Renal cortical epithelial cell (primary cell): ENCODE results near the gene LAPTM4A. TPM values are rescaled to one million over a fixed set of nuclear protein-coding genes. Genes with fewer than 3 reads are reported as not detected.
"Not testable (repeated sequence)": the region's sequence is repeated elsewhere in the genome, so short reads cannot be mapped to it uniquely, and the experiment has no call there.

ENCODE experiments used
- DNase-seq: peaks from one replicate; pipeline ENCODE4 v3.0.0-alpha.2; 2011; ENCODE audit warnings: low read depth
- total RNA-seq: library from RNA; depleted of rRNA; stranded (reverse); fragments of >200 nt; gene quantifications from 2 replicates; pipeline ENCODE4 v1.2.3, GENCODE V29; 2014

Gene LAPTM4A
- 265 and 357 TPM in 2 replicates for total RNA-seq

DNA sequence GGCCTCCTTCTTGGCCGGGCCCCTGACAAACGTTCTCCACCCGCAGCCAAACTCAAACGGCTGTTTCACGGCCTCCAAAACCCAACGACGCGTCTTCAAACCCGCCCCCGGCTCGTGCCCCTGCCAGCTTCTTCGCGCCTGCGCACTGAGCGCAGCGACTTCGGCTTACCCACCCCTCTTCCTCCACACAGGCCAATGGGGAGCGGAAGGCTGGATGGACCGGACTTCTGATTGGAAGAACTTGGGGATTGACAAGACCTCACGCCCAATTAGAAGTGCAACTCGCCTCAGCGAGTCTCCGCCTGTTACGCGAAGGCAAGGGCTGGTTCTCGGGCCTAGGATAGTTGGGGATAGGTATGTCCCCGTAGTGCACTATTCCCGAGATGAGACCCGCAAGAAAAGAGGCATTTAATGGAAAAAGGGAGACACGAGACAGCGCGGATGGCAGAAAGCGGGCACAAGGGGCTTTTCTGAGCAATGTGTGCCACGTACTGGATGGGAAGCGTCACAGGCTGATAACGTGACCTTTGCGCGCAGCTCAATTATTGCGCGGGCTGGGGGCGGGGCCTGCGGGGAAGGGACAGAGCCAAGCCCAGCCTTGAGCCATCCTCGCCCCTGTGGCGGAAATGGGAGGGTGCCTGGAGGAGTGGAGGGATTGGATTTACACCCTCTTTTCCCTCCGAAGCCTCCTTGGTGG is at the start of gene LAPTM4A:
Gene LAPTM4A (minus strand): TSS at position 97 of the 697 bp plus-strand sequence. CDS start 108 bp downstream, outside the sequence.
- DNase-seq = peak; percentile 100

DNA sequence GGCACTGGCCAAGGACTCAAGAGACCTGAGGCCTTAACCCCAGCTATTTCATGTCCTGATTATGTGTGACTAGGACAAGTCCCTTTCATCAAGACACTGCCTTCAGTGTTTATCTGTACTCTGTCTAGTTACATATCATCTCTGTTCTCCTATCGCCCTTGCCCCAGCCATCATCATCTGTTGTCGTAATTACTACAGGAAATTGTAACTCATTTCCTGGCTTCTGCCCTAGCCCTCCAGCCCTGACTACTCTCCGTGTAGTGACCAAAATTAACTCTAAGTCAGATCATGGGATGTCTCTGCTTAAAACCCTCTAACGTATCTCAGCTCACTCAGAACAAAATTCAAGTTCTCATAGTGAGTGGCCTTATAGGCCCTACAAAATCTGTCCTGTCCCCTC is 49.3 kb upstream of the LAPTM4A start:
- no peak for DNase-seq

DNA sequence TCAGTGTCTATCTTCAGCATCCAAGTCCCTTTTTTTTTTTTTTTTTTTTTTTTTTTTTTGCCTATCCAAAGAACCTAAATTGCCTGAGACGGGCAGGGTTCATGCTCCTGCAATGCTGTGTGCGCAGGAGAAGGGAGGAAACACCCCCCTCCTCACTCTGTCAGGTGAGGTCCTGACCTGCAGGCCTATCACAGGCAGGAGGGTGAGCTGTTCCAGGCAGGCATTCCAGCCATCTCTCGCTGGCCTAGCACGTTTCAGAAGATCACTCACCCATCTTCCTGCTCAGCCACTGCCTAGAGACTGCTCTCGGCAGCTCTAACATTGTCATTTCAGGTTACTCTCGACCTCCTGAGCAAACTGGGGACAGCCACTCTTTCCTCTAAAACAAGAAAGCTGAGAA is 48.4 kb upstream of the LAPTM4A start:
- DNase-seq = no peak

- peak; percentile 81 for DNase-seq
These were observed 46.7 kb upstream of the LAPTM4A start for GRCh38 chr2:20097889-20098714.

GRCh38 chr2:20095469-20095868 is 44.0 kb upstream of the LAPTM4A start:
- DNase-seq = no peak

DNA sequence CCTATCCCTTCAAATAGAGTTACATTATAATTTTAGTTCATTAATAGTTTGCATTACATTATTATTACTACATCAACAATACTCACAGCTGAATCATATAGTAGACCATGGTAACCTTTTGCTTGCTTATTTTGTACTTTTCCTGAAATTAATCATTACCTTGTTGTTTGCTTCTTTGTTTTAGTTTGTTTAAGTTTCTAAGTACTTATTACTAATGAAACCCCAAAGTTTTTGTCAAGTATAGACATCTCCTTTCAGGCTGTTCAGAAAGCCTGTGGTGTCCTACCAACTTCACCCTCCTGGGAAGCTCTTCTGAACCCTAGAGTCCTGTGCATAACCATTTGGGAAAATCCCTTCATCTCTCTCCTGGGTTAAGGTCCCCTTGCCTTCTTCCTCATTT is 43.5 kb upstream of the LAPTM4A start:
- peak; percentile 82 for DNase-seq

DNA sequence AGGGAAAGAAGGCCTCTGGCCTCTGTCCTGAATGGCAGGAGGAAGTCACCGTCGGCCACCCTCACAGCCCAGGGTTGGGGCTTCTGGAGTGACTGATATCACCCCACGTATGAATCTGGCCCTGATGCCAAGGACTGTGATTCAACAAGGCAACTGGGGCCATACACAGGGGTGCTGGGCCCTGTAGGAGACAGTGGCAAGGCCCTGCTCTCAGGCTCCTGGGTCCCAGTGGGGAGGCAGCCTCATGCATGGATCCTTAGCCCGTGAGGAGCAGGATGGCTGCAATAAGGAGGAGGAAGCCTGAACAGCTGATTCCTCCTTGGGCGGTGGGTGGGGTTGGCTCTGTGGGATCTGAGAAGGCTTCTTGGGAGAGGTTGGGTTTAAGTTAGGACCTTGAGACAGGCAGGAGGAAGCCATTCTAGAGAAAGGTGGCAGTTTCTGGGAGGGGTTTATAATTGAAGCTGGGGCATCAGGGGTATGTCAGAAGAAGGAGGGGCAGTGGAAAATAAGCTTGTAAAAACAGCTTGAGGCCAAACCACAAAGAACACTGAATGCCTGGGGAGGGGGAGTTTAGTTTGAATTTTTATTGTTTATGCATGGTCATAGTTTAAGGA is 42.8 kb upstream of the LAPTM4A start:
- peak; percentile 61 for DNase-seq

- peak; percentile 79 for DNase-seq
These were observed 42.1 kb upstream of the LAPTM4A start for GRCh38 chr2:20093263-20094141.

GRCh38 chr2:20092901-20093235 is 41.4 kb upstream of the LAPTM4A start:
- DNase-seq = no peak

DNA sequence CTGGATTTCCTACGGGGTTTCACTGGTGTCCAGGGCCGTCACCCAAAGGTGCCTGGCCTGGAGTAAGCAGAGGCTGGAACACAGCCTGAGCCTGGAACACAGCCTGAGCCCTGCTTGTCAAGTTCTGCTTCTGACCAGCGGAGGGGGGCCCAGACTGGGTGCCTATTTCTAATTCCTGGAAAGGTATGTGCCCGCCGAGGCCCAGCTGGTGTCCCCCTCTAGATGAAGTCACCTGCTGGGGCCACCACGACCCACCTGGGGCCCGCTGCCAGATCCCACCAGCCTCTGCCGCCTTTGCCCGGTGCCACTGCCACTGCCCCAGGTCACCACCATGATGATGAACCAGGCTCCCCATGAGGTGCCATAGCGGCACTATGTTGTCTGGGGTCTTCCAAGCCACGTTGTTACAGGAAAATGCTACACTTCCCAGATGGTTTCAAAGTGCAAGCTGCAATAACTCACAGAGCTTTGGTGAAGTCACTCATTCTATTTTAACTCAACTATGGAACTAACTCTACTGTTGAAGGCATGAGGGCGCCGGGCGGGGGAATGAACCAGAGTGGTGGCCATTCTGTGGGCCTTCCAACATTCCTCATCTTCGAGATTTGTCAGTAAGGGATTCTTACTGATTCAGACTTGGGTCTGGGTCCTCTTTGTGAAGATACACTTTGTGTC is 40.9 kb upstream of the LAPTM4A start:
- DNase-seq = no peak

GRCh38 chr2:20091305-20091991 is 40.0 kb upstream of the LAPTM4A start:
- peak; percentile 88 for DNase-seq

DNA sequence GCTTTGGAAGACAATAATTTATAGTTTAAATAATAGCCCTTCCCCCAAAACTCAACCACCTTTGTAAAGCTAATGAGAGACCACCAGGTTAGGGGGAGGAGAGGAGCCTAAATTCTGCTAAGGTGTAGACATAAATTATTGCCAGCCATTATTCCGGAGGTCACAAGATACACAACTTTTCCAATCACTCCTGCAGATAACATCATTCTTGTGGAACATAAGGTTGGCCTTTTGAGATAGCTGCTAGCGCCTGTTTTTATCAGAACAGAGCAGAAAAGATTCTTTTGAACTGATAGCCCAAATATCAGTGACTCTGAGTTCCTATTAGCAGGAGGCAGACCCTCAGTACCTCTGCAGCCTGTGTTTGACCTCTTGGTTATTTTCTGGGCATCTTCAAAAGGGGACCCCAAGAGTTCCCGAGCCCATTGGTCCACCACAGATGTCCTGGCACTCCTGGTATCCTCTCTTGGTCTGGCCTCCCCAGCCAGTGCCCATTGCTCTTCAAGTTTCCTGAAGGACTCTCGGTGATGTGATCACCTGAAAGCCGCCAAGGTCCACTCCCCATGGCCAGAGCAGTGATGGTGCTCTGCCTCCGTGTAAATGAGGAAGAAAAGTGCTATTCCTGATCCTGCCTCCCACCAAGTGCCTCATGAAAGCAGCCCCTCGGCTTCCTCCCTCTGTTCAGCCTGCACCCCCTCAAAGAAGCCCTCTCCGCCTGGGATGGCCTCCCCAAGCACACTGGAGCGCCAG is 38.5 kb upstream of the LAPTM4A start:
- DNase-seq = no peak

DNA sequence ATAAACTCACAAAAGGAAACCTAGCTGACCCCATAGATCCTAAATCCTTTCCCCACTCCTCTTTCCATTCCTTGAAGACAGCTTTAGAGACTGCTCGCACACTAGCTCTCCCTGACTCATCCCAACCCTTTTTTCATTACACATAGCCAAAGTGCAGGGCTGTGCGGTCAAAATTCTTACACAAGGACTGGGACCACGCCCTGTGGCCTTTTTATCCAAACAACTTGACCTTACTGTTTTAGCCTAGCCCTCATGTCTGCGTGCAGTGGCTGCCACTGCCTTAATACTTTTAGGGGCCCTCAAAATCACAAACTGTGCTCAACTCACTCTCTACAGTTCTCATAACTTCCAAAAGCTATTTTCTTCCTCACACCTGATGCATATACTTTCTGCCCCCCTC is 34.5 kb upstream of the LAPTM4A start:
- DNase-seq = not testable (repeated sequence)

- not testable (repeated sequence) for DNase-seq
These were observed 31.4 kb upstream of the LAPTM4A start for GRCh38 chr2:20082812-20083211.

GRCh38 chr2:20081841-20082240 is 30.4 kb upstream of the LAPTM4A start:
- no peak for DNase-seq

GRCh38 chr2:20080839-20081415 is 29.5 kb upstream of the LAPTM4A start:
- DNase-seq = no peak

GRCh38 chr2:20080428-20080827 is 29.0 kb upstream of the LAPTM4A start:
- DNase-seq = no peak

DNA sequence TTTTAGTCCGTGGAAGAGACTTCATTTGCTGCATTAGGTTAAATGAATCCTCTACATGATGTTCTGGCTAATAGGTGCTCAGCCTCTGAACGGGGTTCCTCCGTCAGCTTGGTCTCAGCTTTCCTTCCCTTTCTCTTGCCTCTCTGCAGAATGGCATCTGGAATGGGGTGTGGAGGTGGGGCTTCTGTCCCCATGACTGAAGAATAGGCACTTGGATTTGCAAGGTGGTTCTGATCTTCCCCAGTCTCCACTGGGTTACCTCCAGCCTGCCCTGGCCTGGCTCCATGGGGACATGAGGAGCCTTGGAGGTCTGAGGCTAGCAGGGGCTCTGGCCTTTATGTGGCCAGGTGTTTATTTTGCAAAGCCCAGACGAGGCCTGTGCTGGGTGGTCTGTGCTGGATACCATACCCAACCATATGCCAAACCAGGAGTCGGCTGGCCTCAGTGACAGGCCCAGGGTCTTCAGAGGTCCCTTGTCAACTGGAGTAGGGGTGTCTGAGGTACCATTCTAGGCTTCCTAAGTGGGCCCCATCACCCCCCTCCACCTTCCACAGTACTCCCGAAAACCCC is 28.2 kb upstream of the LAPTM4A start:
- no peak for DNase-seq

GRCh38 chr2:20077411-20077940 is 26.0 kb upstream of the LAPTM4A start:
- DNase-seq = no peak
